ENCODE results near the gene LMF1. TPM values are rescaled to one million over a fixed set of nuclear protein-coding genes. Genes with fewer than 3 reads are reported as not detected.

Gene LMF1
- total and polyA plus RNA-seq, 2 donors (not counting 1 experiment from before 2014, with no cell fraction given): 36.4 to 63.2 TPM

DNA sequence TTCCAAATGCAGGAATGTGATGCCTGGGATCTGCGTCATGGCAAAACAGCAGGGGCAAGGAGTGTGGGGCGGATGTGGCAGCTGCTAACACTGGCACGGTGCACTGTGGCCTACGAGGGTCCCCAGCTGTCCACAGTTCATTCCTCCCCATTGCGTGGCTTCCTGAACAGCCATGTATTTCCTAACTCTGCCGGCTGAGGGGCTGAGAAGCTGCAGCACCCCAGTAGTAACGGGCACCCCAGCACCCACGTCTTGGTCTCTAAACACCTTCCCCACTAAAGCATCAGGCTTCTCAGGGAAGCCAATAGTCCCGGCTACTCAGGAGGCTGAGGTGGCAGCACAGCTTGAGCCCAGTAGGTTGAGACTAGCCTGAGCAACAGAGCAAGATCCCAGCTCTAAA is 47.6 kb downstream of the LMF1 start:
- H3K27me3 Mint-ChIP-seq: no peaks in the 10 kb centered on the region
- H3K79me2 ChIP-seq (ENCODE audit: control insufficient read depth, insufficient read depth, low read length): no peaks in the 10 kb centered on the region
- CTCF ChIA-PET: no interaction called here
- H3K4me3 Mint-ChIP-seq: no peak overlapping the region
- DNase-seq: no peak
- intact Hi-C loops (cut with micrococcal nuclease): no loop called here
- peaks cover 0 to 35% (median 0%) of the 10 kb centered on the region in 3 donors for H3K9me3 ChIP-seq (ENCODE audit: control extremely low read depth in 1 of 3, control insufficient read depth in 2 of 3, insufficient read depth in 1 of 3, low read length in 2 of 3)
- no peak for TF ChIP-seq EZH2 (IDR thresholded peaks at IDR 0.05; ENCODE audit: borderline replicate concordance, insufficient read depth, low read depth, low read length, poor library complexity, severe bottlenecking)
- TF ChIP-seq, protein P1, sequence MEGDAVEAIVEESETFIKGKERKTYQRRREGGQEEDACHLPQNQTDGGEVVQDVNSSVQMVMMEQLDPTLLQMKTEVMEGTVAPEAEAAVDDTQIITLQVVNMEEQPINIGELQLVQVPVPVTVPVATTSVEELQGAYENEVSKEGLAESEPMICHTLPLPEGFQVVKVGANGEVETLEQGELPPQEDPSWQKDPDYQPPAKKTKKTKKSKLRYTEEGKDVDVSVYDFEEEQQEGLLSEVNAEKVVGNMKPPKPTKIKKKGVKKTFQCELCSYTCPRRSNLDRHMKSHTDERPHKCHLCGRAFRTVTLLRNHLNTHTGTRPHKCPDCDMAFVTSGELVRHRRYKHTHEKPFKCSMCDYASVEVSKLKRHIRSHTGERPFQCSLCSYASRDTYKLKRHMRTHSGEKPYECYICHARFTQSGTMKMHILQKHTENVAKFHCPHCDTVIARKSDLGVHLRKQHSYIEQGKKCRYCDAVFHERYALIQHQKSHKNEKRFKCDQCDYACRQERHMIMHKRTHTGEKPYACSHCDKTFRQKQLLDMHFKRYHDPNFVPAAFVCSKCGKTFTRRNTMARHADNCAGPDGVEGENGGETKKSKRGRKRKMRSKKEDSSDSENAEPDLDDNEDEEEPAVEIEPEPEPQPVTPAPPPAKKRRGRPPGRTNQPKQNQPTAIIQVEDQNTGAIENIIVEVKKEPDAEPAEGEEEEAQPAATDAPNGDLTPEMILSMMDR (IDR thresholded peaks at IDR 0.05): no peak
- no peaks in the 10 kb centered on the region for H3K27me3 ChIP-seq (replicated peaks in 1 of 4; ENCODE audit: control extremely low read depth in 1 of 4, control insufficient read depth in 3 of 4, insufficient read depth in 4 of 4, low read length in 3 of 4)
- no peak overlapping the region for H3K4me2 ChIP-seq (replicated peaks; ENCODE audit: low read depth, low read length, poor library complexity, severe bottlenecking)
- no peak overlapping the region for H3K27ac Mint-ChIP-seq
- peaks cover 0 to 4% of the 10 kb centered on the region in 2 donors for H3K4me1 ChIP-seq (ENCODE audit: control insufficient read depth in 2 of 2, insufficient read depth in 2 of 2, low read length in 2 of 2)
- H3K27ac ChIP-seq (ENCODE audit: low read length in 2 of 2): no peak overlapping the region
- no peak overlapping the region for H3K9ac ChIP-seq (ENCODE audit: low read length)
- peaks cover 12% of the 10 kb centered on the region for H3K4me1 Mint-ChIP-seq
- WGBS (ENCODE audit: insufficient coverage): 94% methylated on average over 9 of the region's 9 CpGs
- peaks cover 3% of the 10 kb centered on the region for H3K9me3 Mint-ChIP-seq (ENCODE audit: insufficient read depth)
- H2AFZ ChIP-seq (ENCODE audit: insufficient read depth, low read depth, low read length, poor library complexity, severe bottlenecking): no peak overlapping the region
- no peak overlapping the region for H3K4me3 ChIP-seq (ENCODE audit: control extremely low read depth in 1 of 5, extremely low read depth in 1 of 5, insufficient read depth in 1 of 5, low read depth in 2 of 5, low read length in 4 of 5)
- POLR2A ChIA-PET: no interaction called here
- H3K36me3 ChIP-seq (replicated peaks in 1 of 2; ENCODE audit: control extremely low read depth in 1 of 2, control insufficient read depth in 1 of 2, extremely low read depth in 1 of 2, insufficient read depth in 2 of 2, low read length in 1 of 2): peaks cover 0 to 4% of the 10 kb centered on the region in 2 experiments
- H4K20me1 ChIP-seq (ENCODE audit: control insufficient read depth, insufficient read depth, low read length, poor library complexity, severe bottlenecking): peaks cover 9% of the 10 kb centered on the region
- no peak for ATAC-seq (ENCODE audit: low read depth)

DNA sequence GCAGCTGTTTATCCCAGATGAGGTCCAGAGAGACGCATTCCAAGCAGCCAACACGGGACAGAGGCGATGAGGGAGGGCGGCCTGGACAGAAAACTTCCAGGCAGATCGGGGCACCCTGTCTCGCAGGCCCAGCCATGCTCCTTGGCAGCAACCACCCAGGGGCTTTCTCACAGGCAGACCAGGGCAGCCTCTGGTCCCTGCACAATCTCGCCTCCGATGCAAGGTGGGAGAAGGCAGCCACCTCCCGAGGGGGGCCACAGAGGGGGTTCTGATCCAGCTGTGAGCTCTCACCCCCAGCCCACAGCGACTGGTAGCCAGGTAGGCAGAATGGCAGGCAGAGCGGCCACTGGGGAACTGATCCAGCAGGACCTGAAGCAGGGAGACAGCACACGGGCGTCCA is 48.7 kb downstream of the LMF1 start:
- peaks cover 0 to 4% of the 10 kb centered on the region in 2 donors for H3K4me1 ChIP-seq (ENCODE audit: control insufficient read depth in 2 of 2, insufficient read depth in 2 of 2, low read length in 2 of 2)
- H3K4me1 Mint-ChIP-seq: peaks cover 12% of the 10 kb centered on the region
- ATAC-seq (ENCODE audit: low read depth): no peak
- H2AFZ ChIP-seq (ENCODE audit: insufficient read depth, low read depth, low read length, poor library complexity, severe bottlenecking): no peak overlapping the region
- H3K9me3 ChIP-seq (ENCODE audit: control extremely low read depth in 1 of 3, control insufficient read depth in 2 of 3, insufficient read depth in 1 of 3, low read length in 2 of 3): peaks cover 0 to 27% (median 0%) of the 10 kb centered on the region in 3 donors
- ChIA-PET POLR2A (no interaction called here), CTCF (no interaction called here)
- H3K36me3 ChIP-seq (replicated peaks in 1 of 2; ENCODE audit: control extremely low read depth in 1 of 2, control insufficient read depth in 1 of 2, extremely low read depth in 1 of 2, insufficient read depth in 2 of 2, low read length in 1 of 2): peaks cover 0 to 1% of the 10 kb centered on the region in 2 experiments
- H3K4me3 Mint-ChIP-seq: no peak overlapping the region
- H3K27me3 Mint-ChIP-seq: no peaks in the 10 kb centered on the region
- intact Hi-C loops (cut with micrococcal nuclease): no loop called here
- H3K79me2 ChIP-seq (ENCODE audit: control insufficient read depth, insufficient read depth, low read length): no peaks in the 10 kb centered on the region
- H3K27me3 ChIP-seq (replicated peaks in 1 of 4; ENCODE audit: control extremely low read depth in 1 of 4, control insufficient read depth in 3 of 4, insufficient read depth in 4 of 4, low read length in 3 of 4): no peaks in the 10 kb centered on the region
- no peak overlapping the region for H3K9ac ChIP-seq (ENCODE audit: low read length)
- H3K4me2 ChIP-seq (replicated peaks; ENCODE audit: low read depth, low read length, poor library complexity, severe bottlenecking): no peak overlapping the region
- TF ChIP-seq EZH2 (IDR thresholded peaks at IDR 0.05; ENCODE audit: borderline replicate concordance, insufficient read depth, low read depth, low read length, poor library complexity, severe bottlenecking): no peak
- TF ChIP-seq, protein P1 (IDR thresholded peaks at IDR 0.05): no peak
- no peak for DNase-seq
- peaks cover 3% of the 10 kb centered on the region for H3K9me3 Mint-ChIP-seq (ENCODE audit: insufficient read depth)
- H3K27ac ChIP-seq (ENCODE audit: low read length in 2 of 2): no peak overlapping the region
- 94% methylated on average over 13 of the region's 13 CpGs for WGBS (ENCODE audit: insufficient coverage)
- H4K20me1 ChIP-seq (ENCODE audit: control insufficient read depth, insufficient read depth, low read length, poor library complexity, severe bottlenecking): peaks cover 9% of the 10 kb centered on the region
- no peak overlapping the region for H3K27ac Mint-ChIP-seq
- H3K4me3 ChIP-seq (ENCODE audit: control extremely low read depth in 1 of 5, extremely low read depth in 1 of 5, insufficient read depth in 1 of 5, low read depth in 2 of 5, low read length in 4 of 5): no peak overlapping the region

All from B cell (primary cell).